HG03342 (cell line): Measurements from ENCODE around the gene MAP6D1.
A peak's percentile ranks its signal among the peaks of the same experiment; 100 is the strongest.
"Not testable (repeated sequence)": the region's sequence is repeated elsewhere in the genome, so short reads cannot be mapped to it uniquely, and the experiment has no call there.

Source experiments
- ATAC-seq: cut with Tn5 transposase; IDR thresholded peaks from one replicate; pipeline ENCODE4 v1.9.1; 2021; ENCODE audit warnings: mild to moderate bottlenecking, moderate library complexity; ENCODE audit not compliant: unreplicated experiment

The MAP6D1 gene

DNA sequence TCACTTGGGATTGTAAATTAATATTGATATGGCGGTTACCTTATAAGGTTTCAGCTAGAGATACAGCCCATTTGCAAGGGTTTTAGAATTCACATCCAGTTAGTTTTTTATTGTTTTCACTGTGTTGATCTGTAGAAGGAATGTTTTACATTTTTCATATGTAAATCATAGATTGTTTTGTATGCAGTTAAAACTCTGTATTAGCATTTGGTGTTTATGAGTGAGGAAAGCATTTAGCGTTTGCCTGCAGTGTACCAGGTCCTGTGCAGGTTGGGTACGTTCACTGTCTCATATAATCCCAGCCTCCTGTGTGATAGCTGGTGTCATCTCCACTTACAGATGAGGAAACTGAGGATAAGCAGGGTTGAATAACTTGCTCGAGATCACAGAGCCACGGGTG, 23.8 kb downstream of the MAP6D1 start:
- ATAC-seq, result no peak

DNA sequence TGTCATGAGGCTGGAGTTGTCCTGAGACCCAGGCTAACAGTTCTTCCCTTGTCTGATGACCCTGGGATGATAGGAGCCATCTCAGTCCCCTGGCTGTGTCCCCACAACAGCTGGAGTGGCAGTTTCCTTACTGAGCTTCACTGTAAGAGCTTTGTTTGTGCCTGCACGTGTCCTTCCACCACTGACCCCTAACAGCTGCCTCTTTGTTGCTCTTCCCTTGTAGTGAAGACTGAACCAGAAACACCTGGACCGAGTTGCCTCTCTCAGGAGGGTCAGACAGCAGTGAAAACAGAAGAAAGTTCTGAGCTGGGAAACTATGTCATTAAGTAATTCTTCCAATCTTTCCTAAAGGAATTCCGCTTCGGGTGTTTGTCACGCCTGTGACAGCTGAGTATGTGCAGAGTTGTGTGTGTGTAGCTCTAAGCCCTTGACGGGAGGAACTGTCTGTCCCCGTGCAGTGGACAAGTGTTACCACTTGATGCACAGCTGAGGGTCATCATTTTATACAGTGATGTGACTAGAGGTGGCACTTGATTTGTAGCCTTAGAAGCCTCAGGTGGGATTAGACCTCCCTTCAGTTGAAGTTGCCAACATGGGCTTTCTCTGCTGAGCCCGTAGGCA, 25.0 kb downstream of the MAP6D1 start:
- no peak for ATAC-seq

DNA sequence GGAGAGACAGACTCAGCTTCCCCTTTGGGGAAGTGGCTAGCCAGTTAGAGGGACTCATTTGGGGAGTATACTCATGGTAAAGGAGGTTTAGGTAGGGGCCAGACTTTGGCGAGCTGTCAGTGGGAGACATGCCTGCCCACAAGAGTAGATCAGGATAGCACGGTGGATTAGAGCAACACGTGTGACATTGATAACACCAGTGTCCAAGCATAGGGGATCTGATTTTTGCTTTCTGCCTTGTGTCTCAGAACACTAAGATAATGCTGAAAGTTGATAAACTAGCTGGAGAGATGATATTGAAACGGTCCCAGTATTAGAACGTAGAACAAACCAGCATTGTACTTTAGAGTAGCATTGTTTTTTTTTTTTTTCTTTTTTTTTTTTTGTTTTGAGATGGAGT, 25.9 kb downstream of the MAP6D1 start:
- no peak for ATAC-seq

DNA sequence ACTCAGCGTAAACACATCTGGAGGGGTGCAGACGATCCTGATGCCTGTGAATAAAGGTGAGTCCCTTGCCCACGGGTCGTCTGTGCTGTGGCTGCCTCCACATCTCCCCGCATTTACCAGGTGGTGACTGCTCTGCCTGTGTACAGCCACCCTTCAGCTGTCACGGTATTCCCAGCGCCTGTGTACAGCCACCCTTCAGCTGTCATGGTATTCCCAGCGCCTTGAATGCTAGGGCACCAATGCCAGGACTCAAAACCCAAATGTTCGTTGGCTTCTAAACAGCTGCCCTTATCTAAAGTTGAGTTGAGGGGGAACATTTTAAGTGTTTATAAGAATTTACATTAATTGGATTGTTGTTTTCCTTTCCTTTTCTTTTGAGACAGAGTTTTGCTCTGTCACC, 27.4 kb downstream of the MAP6D1 start:
- ATAC-seq, result no peak

DNA sequence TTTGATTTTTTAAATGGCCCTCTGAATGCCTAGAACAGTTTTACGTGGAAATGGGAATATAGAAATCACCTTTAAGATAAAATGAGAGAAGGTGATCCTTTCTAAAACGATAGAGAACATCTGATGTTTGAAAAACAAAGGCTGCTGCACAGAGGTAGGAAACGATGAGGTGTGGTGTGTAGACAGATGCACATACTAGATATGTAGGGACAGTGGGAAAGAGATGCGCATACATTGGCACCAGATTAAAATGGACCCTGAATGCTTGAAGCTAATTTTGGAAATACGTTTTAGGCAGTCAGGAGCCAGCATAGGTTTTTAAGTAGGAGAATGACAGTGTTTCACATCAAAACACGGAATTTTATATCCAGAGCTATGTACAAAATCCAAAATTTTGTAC, 29.0 kb downstream of the MAP6D1 start:
- no peak for ATAC-seq

DNA sequence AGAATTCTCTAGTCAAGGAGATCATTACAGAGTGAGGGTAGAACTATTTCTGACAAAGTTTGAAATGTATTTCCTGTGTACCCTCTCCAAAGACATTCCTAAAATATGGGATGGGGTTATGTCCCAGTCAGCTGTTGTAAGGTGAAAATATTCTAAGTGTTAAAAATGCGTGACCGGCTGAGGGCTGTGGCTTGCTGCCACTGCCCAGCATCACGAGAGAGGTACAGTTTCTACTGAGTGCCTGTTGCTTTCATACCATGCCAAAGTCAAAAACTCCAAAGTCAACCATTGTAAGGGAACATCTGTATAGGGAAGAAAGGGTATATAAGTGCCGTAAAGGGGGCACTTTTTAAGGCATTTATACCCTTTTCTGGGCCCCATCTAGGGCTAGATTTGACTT, 30.9 kb downstream of the MAP6D1 start:
- ATAC-seq, result no peak

DNA sequence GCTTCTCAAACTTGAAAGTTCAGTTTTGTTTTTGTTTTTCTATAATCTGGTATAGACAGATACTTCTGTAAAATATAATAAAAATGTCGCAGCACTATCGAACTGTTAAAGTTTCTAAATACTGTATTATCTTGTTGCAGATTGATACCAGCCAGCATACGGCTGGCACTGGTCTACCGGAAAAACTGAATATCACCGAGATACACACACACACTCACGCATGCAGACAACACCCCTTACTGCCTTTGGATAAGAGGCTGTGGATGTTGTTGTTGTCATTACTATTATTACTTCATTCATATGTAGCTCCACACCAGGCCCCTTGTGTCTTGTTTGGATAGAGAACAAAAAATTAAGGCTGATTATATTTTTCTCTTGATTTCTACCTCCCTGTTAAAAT, 32.4 kb downstream of the MAP6D1 start:
- ATAC-seq, result no peak

DNA sequence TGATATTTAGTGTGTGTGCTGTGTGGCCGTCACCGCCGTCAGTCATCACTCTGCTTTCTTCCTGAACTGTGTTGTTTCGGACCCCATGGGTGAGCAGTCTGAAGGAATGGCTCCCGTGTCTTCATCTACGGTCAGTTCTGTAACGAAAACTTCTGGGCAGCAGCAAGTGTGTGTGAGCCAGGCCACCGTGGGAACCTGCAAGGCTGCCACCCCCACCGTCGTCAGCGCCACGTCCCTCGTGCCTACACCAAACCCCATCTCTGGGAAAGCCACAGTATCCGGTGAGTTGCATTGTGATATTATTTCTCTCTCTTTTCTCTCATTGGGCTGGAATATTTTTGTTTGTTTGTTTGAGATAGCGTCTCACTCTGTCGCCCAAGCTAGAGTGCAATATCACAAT, 34.7 kb downstream of the MAP6D1 start:
- no peak for ATAC-seq

DNA sequence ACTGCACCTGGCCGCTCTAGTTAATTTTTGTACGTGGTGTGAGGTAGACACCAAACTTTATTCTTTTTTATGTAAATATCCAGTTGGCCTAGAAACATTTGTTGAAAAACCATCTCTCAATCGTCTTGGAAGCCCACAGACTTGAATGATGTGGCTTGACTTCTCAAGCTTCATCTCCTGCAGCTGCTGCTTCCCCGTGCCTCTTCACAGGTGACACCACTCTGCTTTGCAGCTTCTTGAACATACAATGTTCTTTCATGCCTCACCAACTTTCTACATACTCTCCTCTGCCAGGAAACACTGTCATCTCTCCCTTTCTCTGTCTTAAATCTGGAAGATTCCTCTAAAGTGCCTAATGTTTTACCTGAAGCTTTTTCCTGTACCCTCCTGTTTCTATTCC, 35.6 kb downstream of the MAP6D1 start:
- ATAC-seq, result no peak

DNA sequence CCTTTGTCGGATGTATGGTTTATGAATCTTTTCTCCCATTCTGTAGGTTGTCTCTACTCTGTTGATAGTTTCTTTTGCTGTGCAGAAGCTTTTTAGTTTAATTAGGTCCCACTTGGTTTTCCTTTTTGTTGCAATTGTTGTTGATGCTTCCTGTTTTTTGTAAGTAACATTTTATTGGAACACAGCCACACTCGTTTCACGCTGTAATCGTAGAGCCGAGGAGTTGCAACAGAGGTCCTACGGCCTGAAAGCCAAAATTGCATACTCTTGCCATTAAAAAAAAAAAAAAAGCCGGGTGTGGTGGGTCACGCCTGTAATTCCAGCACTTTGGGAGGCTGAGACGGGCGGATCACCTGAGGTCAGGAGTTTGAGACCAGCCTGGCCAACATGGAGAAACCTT, 40.9 kb downstream of the MAP6D1 start:
- not testable (repeated sequence) for ATAC-seq

DNA sequence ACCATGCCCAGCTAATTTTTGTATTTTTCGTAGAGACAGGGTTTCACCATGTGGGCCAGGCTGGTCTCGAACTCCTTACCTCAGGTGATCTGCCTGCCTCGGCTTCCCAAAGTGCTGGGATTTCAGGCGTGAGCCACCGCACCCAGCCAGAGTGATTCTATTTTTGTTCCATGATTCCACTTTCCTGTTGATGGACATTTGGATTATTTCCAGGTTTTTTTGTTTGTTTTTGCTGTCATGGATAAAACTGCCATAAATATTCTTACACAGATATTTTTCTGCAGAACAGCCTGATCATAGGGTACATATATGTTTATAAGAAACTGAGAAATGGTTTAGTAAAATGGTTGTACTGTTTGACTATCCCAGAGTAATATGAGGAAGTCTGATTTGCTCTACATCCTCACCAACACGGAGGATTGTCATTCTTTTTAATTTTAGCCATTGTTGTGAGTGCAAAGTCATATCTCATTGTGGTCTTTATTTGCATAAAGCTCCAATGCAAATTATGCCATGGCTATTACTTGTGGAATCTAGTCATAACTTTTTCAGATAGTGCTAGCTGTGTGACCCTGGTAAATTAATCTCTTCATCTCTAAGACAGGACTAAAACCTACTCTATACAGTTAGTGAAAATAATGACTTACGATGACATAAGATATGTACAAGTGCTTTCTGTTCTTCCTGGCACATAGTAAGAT, 42.7 kb downstream of the MAP6D1 start:
- no peak for ATAC-seq

DNA sequence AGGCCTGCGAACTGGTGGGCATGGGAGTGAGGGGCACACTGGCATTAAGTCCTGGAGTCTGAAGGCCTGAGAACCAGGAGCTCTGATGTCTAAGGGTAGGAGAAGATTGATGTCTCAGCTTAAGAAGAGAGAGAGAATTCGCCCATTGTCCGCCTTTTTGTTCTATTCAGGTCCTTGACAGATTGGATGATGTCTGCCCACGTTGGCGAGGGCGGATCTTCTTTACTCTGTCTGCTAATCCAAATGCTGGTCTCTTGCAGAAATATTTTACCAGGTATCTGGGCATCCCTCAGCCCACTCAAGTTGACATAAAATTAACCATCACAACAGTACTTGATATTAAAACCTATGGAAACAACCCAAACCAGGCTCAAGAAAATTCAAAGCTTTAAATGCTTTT, 44.1 kb downstream of the MAP6D1 start:
- no peak for ATAC-seq

DNA sequence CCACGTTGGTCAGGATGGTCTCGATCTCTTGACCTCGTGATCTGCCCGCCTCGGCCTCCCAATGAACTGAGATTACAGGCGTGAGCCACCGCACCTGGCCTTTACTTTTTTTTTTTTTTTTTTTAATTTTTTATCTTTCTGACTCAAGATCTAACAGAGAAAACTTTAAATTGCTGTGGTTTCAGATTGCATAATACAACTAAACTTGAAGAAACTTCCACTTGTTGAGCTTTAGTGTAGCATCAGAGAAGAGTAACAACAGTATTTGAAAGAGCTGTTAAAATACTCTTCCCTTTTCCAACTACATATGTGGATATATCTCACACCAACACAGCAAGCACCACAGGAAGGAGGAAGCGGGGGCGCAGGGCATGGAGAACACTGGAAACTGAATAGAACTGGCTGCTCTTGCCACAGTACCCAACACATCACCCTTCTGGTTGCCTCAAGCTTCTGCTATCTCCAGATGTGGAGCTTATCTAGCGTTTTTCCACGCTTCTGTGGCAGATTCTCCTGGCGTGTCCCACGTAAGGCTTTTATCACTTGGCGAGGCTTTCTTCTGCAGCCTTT, 45.4 kb downstream of the MAP6D1 start:
- ATAC-seq, result no peak

DNA sequence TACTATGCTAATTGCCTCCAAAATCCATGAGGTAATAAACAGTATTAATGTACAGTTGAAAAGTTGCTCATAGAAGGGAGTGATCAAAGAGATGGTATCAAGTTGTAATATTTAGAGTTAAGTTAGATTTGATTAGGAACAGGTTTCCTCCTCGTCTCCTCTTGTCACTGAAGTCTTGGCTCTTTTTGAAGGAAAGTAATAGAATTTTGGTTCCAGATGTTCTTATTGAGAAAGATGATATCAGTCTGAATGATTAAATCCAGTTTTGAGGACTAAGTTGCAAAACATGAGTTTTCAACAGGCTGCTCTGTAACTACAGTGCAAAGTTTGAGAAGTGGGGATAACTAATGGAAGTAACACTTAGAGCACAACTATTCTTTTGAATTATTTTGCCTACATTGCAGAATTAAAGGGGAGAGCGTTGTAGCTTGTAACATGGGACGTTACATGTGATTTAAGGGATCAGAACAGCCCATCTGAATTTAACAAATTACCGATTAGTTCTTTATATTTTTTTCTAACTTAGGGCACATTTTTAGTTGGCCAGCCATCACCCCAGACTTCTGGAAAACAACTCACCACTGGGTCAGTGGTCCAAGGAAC, 48.3 kb downstream of the MAP6D1 start:
- ATAC-seq, result no peak

DNA sequence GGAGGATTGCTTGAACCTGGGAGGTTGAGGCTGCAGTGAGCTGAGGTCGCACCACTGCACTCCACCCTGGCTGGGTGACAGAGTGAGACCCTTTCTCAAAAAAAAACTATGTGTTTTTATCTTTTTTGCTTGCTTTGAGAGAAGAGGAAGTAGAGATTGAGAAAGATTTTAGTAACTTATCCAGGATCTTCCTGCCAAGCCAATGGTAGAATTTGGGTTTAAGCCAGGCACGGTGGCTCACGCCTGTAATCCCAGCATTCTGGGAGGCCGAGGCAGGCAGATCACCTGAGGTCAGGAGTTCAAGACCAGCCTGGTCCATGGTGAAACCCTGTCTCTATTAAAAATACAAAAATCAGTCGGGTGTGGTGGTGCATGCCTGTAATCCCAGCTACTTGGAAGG, 48.9 kb downstream of the MAP6D1 start:
- not testable (repeated sequence) for ATAC-seq

DNA sequence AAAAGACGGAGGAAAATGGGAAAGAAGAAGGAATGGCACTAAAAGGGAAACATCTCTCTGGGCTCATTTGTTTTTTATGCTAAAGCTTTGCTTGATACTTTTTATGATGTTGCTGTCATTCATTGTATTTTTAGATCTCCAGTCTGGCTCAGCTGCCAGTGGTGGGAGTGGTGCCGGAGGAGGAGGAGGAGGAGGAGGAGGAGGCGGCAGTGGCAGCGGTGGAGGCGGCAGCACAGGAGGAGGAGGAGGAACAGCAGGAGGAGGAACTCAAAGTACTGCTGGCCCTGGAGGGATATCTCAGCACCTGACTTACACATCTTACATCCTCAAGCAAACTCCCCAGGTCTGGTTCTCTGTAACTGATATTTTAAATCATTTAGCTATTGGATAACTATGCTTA, 49.6 kb downstream of the MAP6D1 start:
- no peak for ATAC-seq

DNA sequence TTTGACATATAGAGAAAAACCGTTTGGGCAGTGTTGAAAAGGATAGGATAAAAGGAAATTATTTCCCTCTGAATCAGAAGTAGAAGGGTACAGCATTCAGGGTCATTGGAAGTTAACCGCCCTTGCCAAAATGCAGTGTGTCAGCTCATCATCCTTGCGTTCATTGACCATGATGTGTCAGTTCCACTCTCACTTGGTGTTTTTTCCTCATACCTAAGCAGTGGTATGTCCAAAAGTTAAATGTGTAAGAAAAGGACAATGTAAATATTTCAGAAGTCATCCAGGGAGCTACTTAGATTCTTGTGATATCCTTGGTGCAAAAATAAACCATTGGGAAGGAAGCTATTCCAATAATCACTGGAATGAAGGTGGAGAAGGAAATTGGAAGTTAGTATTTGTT, 50.7 kb downstream of the MAP6D1 start:
- no peak for ATAC-seq

DNA sequence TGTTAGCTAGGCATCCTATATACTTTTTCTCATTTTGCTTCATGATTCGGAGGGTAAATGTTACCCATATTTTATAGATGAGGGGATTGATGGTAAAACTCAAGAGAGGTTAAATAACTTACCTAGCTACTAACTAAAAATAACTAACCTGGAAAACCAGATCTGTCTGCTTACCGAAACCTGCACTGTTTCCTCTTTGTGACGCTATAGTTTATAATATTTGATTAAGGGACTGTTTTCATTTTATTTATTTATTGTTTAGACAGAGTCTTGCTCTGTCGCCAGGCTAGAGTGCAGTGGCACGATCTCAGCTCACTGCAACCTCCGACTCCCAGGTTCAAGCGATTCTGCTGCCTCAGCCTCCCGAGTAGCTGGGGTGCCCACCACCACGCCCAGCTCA, 55.9 kb downstream of the MAP6D1 start:
- ATAC-seq, result no peak

DNA sequence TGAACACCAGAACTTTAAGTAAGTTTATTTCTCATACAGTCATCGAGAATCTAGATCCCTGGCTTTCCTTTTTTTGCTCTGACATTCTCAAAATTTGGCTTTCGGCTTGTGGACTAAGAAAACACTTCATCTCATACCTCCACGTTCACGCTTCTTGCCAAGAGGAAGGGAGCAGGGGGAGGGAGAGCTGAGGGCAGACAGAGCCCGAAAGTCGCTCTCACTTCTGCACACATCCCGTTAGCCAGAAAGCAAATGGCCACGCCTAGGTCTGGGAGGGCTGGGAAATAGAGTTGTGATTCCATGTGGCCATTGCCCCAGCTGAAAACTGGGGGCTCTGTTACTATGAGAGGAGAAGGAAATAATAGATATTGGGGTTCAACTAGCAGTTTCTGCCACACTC, 57.3 kb downstream of the MAP6D1 start:
- ATAC-seq, result no peak

DNA sequence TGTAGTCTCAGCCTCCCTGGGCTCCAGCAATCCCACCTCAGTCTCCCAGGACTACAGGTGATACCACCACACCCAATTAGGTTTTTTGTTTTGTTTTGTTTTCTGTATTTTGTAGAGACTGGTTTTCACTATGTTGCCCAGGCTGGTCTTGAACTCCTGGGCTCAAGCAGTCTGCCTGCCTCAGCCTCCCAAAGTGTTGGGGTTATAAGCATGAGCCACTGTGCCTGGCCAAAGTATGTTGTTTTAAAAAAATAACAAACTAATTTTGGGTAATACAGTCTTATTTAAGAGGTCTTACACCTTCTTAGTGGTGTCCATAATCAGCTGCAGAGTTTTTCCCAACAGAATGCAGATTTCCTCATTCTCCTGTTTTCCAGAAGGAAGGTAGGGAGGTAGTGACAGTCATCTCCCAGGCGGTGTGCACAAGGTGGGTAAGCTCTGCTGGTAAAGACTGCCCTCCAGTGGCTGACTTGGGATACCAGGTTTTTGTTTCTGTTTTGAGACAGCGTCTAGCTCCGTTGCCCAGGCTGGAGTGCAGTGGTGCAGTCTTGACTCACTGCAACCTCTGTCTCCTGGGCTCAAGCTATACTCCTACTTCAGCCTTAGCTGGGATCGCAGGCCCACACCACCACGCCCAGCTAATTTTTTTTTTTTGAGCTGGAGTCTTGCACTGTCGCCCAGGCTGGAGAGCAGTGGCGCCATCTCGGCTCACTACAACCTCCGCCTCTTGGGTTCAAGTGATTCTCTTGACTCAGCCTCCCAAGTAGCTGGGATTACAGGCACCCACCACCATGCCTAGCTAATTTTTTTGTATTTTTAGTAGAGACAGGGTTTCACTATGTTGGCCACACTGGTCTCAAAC, 58.4 kb downstream of the MAP6D1 start:
- peak; percentile 86 for ATAC-seq

DNA sequence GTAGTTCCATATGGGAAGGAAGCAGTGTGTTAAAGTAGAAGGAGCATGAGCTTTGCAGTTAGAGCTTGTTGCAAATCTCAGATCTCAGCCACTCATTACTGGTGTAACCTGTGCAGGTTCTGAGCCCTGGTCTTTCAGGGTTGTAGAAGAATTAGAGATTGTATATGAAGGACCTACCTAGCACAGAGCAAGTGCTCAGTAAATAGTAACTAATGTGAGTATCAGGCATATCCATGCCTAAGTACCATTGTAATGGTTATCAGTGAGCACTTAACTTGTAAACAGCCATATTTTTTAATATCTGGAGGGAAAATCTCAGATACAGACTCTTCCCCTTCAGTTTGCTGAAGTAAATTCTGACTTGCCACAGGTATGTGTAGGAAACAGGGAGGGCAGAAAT, 59.3 kb downstream of the MAP6D1 start:
- no peak for ATAC-seq
